PC-9 (cell line): ENCODE data around the gene IVD.

Source experiments
- CTCF ChIP-seq: fragments of 200-600 bp; sonication (generic); conservative IDR thresholded peaks from 2 replicates; pipeline ENCODE4 v1.6.1; 2017; ENCODE audit warnings: mixed run types, antibody characterized with exemption, mild to moderate bottlenecking, moderate library complexity
- EZH2 ChIP-seq: fragments of 200-600 bp; sonication (generic); IDR thresholded peaks from 2 replicates; pipeline ENCODE4 v1.8.0; 2017; ENCODE audit warnings: antibody characterized with exemption, low read depth

DNA sequence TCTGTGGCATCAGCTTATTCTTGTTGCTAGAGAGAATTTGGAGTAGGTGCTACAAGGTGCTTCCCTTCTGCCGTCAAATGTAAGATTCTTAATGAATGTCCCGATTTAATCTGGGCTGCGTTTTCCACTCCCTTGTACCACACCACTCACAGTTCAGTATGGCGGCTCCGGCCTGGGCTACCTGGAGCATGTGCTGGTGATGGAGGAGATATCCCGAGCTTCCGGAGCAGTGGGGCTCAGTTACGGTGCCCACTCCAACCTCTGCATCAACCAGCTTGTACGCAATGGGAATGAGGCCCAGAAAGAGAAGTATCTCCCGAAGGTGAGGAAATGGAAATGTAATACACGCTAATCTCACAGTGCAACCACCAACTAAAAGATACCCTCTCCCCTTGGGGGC is 4.9 kb downstream of the IVD start:
- TF ChIP-seq CTCF (no peak), EZH2 (no peak)
